Parathyroid adenoma (tissue), 2 donors: Measurements from ENCODE around the gene TCF4.

Source experiments
- H2AFZ ChIP-seq: fragments of 300-600 bp; sonication (generic); one replicate; pipeline ENCODE4 v1.7.0; 2017; ENCODE audit warnings: antibody characterized with exemption, mild to moderate bottlenecking
- H3K27ac ChIP-seq: fragments of 300-600 bp; sonication (generic); one replicate; pipeline ENCODE4 v1.7.0; 2017
- H3K27me3 ChIP-seq: fragments of 300-600 bp; sonication (generic); one replicate; pipeline ENCODE4 v1.7.0; 2017; ENCODE audit warnings: low read length; ENCODE audit not compliant: control insufficient read depth, insufficient read depth
- H3K36me3 ChIP-seq: fragments of 300-600 bp; sonication (generic); one replicate; pipeline ENCODE4 v1.7.0; 2017; ENCODE audit warnings: low read length; ENCODE audit not compliant: control insufficient read depth, insufficient read depth
- H3K4me1 ChIP-seq: fragments of 300-600 bp; sonication (generic); one replicate; pipeline ENCODE4 v1.7.0; 2017; ENCODE audit warnings: control low read depth
- H3K4me2 ChIP-seq: fragments of 300-600 bp; sonication (generic); one replicate; pipeline ENCODE4 v1.7.0; 2017; ENCODE audit warnings: low read length
- H3K4me3 ChIP-seq: fragments of 300-600 bp; sonication (generic); one replicate; pipeline ENCODE4 v1.7.0; 2017; ENCODE audit warnings: low read depth, low read length
- H3K79me2 ChIP-seq: fragments of 300-600 bp; sonication (generic); one replicate; pipeline ENCODE4 v1.7.0; 2017; ENCODE audit warnings: control low read depth
- H3K9ac ChIP-seq: fragments of 300-600 bp; sonication (generic); one replicate; pipeline ENCODE4 v1.7.0; 2017; ENCODE audit warnings: mild to moderate bottlenecking
- H3K9me3 ChIP-seq: fragments of 300-600 bp; sonication (generic); one replicate; pipeline ENCODE4 v1.7.0; 2017; ENCODE audit warnings: low read length; ENCODE audit not compliant: control insufficient read depth
- TF ChIP-seq, protein P1 (sequence below): fragments of 300-600 bp; sonication (generic); IDR thresholded peaks from one replicate; pipeline ENCODE4 v1.7.0; 2017; ENCODE audit warnings: antibody characterized with exemption, mild to moderate bottlenecking
- donor health status: primary hyperparathyroidism.

The TCF4 gene

DNA sequence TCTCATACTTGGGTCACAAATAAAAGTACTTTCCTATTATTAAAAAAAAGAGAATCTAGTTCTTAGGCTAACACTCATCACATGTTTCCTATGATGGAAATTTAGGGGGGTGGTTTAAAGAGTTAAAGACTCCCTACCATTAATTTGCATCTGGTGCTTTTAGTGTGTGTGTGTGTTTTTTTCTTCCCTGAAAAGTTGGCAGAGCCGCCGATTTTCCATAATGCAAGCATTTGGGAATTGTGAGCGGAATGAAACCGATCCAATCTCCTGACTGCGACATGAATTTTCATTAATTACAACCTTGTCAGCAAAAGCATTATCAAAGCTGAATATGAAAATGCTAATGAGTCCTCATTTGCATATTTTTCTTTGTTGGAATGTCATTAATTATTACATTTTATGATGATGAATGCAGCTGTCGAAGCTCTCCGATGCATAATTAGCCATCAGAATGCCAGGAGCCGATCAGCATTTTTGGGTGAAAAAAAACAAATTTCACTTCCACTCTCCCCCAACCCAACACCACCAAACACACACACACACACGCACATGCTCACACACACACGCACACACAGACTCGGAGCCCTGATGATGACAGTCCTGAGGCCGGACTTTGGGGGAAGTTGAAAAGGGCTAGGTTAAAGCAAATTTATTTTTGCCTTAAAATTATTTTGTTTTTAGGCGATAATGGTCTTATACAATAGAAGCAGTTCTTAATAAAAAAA is 165.4 kb downstream of the TCF4 start:
- Histone ChIP-seq H3K9me3 (no peaks in the 10 kb centered on the region), H3K79me2 (no peaks in the 10 kb centered on the region), H3K4me2 (peak overlapping the region; percentile 22), H3K9ac (no peak overlapping the region), H3K27me3 (no peaks in the 10 kb centered on the region), H3K4me3 (peak overlapping the region; percentile 33), H3K4me1 (peaks cover 4% of the 10 kb centered on the region), H3K36me3 (no peaks in the 10 kb centered on the region), H2AFZ (no peak overlapping the region), H3K27ac (peak overlapping the region; percentile 67)
- TF ChIP-seq, protein P1, sequence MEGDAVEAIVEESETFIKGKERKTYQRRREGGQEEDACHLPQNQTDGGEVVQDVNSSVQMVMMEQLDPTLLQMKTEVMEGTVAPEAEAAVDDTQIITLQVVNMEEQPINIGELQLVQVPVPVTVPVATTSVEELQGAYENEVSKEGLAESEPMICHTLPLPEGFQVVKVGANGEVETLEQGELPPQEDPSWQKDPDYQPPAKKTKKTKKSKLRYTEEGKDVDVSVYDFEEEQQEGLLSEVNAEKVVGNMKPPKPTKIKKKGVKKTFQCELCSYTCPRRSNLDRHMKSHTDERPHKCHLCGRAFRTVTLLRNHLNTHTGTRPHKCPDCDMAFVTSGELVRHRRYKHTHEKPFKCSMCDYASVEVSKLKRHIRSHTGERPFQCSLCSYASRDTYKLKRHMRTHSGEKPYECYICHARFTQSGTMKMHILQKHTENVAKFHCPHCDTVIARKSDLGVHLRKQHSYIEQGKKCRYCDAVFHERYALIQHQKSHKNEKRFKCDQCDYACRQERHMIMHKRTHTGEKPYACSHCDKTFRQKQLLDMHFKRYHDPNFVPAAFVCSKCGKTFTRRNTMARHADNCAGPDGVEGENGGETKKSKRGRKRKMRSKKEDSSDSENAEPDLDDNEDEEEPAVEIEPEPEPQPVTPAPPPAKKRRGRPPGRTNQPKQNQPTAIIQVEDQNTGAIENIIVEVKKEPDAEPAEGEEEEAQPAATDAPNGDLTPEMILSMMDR = no peak

DNA sequence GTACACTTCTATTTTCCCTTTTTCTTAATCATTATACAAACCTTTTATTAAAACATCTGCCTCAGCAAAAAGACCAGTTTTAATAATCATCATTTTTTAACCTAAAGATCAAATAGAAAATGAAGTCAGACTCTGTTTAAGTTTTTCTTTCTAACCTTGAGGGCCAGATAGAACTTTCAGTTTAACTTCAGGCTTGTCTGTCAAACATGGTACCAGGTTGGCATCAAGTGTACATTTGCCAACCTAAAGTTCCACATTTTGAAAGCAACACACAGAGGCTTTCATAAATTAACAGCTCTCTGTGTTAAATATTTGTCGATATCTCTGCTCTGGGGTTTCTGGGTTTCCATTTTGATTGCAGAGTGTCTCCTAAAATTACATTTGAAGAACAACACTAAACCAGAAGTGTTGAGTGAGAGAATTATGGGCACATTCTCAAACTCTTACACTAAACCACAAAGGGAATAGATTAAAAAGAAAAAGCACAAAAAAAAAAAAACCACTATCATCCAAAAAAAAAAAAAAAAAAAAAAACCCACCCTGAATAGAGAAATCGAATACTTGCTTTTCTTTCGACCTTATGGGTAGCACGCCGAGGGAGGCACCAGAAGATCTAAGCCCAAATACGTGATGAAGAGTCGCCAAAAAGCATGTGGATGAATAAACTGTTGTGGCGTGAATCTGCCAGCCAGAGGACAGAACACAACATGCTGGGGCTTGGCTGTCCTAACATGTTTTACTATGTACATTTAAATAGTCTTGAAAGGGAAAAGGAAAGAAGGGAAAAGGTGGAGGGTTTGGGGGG is 166.2 kb downstream of the TCF4 start:
- peaks cover 4% of the 10 kb centered on the region for H3K4me1 ChIP-seq
- no peaks in the 10 kb centered on the region for H3K79me2 ChIP-seq
- H3K27ac ChIP-seq = peak overlapping the region; percentile 67
- peak overlapping the region; percentile 7 for H3K4me2 ChIP-seq
- H3K9me3 ChIP-seq = no peaks in the 10 kb centered on the region
- TF ChIP-seq, protein P1 = no peak
- no peak overlapping the region for H3K9ac ChIP-seq
- no peak overlapping the region for H3K4me3 ChIP-seq
- H2AFZ ChIP-seq = no peak overlapping the region
- no peaks in the 10 kb centered on the region for H3K36me3 ChIP-seq
- no peaks in the 10 kb centered on the region for H3K27me3 ChIP-seq

GRCh38 chr18:55421308-55421614 is 166.7 kb downstream of the TCF4 start:
- H3K4me1 ChIP-seq = peaks cover 4% of the 10 kb centered on the region
- H3K79me2 ChIP-seq = no peaks in the 10 kb centered on the region
- peak overlapping the region; percentile 67 for H3K27ac ChIP-seq
- no peak overlapping the region for H3K9ac ChIP-seq
- H2AFZ ChIP-seq = no peak overlapping the region
- no peak overlapping the region for H3K4me2 ChIP-seq
- H3K4me3 ChIP-seq = no peak overlapping the region
- TF ChIP-seq, protein P1 = no peak
- H3K27me3 ChIP-seq = no peaks in the 10 kb centered on the region
- H3K36me3 ChIP-seq = no peaks in the 10 kb centered on the region
- H3K9me3 ChIP-seq = no peaks in the 10 kb centered on the region

DNA sequence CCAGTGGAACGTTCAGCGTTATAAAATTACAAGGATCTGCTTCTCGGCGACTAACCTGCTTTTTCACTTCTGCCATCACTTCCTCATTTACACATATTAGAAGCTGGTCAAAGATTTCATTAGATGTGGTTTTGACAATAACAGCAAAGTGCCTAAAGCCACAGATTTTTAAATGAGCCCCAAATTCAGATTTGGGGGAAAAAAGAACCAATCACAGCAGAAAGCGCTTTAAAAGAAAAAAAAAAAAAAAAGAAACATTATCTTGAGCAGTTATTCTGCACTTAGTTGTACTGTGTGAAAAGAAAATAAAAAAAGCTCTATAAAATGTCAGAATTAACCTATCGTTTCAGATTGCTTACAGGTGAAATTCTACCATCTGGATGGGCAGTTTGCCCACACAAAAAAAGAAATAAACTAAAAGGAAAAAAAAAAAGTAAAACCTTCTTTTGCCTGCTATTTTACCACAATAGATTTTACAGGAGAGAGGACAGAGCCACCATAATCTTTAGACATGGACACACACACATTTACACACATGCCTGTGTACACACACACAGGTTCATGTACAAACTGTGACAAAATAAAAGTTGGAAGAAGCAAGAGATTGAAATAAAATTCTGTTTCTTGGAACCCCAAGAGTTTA is 167.2 kb downstream of the TCF4 start:
- H3K4me3 ChIP-seq = no peak overlapping the region
- H2AFZ ChIP-seq = peak overlapping the region; percentile 9
- no peak overlapping the region for H3K9ac ChIP-seq
- peaks cover 4% of the 10 kb centered on the region for H3K4me1 ChIP-seq
- H3K9me3 ChIP-seq = no peaks in the 10 kb centered on the region
- TF ChIP-seq, protein P1 = no peak
- no peaks in the 10 kb centered on the region for H3K36me3 ChIP-seq
- H3K79me2 ChIP-seq = no peaks in the 10 kb centered on the region
- peak overlapping the region; percentile 67 for H3K27ac ChIP-seq
- H3K27me3 ChIP-seq = no peaks in the 10 kb centered on the region
- peak overlapping the region; percentile 51 for H3K4me2 ChIP-seq
